Retina (tissue), 1 donor: Measurements from ENCODE around the gene IL22.

Source experiments
- DNase-seq: peaks from one replicate; pipeline ENCODE4 v3.0.0-alpha.2; 2016

Gene IL22

DNA sequence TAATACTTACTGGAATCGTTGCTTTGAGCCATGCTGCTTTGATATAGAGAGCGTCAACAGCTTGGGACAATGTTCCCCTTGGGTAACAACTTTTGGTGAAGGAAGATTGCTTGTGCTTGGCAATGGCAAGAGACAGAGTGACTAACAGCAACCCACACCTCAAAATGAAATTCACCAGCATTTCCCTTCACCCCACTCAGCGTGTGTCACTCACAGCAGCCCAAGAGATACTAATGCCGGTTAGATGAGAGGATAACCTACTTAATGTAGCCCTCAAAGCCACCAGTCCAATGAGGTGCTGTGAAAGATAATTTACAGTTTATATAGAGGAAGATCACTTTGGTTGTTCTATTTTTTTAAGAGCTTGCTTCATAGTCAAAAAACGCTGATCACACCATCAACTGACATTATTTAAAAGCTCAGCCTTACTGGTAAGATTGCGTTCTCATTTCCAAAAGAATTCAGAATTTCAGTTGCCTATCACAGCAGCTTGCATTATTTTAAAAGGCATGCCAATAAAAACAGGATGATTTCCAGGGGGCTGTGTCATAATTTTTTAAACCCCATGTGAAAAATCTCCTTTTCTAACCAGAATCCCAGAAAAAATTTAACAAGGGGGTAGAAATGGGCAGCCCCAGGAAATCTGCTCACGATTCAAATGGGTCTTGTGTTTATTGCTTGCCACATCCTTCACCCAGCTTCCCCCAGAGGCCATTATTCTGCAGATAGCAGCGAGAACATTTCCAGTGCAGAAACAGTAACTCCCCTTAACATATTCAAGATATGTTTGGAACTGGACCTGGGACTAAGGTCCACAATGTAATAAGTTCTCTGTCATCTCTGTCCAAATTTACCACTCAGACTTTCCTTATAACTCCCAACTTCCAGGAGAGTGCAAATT, 27.6 kb downstream of the IL22 start, which contains the start of gene IL26:
IL26 (minus strand) TSS at position 235 of the 901 bp plus-strand sequence; CDS start at position 181, 54 bp downstream.
- DNase-seq: no peak

GRCh38 chr12:68224613-68225285, 28.7 kb downstream of the IL22 start:
- DNase-seq: no peak

DNA sequence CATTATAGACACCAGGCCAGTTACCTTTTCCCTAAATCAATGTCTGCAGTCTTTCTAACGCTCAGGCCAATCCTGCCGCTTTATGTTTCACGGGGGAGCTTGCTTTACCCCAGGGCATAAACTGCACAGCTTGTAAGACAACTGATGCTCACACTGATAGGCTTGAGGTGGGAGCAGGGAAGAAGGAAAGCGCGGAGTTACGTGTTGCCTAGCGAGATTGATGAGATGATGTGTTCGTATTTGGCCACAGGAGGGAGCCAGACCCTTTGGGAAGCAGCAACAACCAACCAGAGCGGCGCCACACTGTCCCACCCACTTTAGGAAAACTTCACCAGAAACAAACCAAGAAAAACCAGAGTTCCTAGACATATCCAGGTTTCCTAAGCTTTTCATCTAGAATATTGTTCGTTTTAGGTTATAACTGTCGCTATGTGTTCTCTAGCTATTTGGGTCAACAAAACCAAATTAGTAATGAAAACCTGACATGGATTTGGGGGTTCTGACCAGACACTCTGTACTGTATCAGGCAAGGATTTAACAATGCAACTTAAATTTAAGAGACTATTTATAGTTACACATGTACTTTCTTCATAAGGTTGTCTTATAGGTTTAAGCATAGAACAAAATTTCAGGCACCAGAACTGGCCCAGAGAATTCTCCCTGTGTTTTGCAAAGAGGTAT, 30.2 kb downstream of the IL22 start:
- peak; percentile 84 for DNase-seq

GRCh38 chr12:68222326-68222725, 31.1 kb downstream of the IL22 start:
- DNase-seq: no peak

DNA sequence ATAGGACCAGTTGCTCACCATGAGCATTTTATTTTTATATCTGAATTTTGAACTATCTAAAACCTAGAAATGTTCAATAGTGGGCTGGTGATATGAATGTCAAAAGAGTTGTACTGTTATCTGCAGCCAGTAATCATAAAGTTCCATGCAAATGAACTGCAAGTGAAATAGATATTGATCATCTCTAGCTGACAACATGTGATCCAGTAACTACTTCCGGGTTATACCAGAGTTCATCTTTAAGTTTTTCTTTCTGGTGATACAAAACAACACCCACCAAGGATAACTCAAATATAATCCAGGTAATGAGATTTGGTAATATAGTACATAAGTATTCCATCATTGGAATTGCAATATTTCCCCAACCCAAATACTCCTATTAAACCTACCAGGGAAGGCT, 31.9 kb downstream of the IL22 start:
- DNase-seq: no peak

DNA sequence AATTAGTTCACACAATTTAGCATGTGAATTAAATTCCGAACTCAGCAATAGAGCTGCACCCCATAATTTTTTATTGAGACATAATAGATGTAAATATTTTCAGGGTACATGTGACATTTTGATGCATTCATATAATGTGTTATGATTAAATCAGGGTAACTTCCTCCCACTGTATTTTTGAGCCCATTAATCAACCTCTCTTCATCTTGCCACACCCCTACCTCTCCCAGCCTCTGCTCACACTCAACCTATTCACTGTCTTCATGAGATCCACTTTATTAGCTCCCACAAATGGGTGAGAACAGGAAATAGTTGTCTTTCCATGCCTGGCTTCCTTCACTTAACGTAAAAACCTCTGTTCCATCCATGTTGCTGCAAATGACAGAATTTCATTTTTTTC, 42.5 kb downstream of the IL22 start:
- DNase-seq: no peak

DNA sequence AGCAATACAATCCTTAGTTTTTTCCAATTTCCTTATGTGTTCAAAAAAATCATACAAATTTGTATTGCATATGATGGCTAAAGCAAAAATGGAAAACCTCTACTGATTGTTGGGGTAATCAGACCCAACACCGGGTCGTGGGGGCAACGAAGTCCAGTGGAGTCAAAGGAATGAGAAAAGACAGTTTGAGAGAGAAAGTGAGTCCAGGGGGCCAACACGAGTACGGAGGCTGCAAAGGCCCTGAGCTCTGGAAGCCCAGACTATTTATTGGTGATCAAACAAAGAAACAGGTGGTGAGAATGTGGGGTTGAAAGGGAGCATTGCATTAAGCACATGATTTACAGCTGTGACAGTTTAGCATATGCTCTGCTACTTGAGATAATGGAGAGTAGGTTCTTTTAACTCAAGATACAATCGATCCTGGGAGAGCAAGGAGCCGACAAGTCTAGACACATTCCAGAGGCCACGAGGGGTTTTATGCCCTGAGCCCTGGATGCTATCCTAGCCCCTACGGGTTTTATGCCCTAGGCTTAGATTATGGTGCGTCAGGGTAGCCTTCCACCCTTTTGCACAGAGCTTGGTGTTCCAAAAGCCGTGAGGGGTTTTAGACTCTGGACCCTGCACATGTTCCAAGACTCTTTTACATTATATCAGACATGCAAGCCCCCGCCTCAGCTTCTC, 44.2 kb downstream of the IL22 start:
- peak; percentile 21 for DNase-seq

- DNase-seq: no peak
Observed at GRCh38 chr12:68207276-68207675, 46.1 kb downstream of the IL22 start.

- DNase-seq: no peak
Observed at GRCh38 chr12:68206446-68206845, 47.0 kb downstream of the IL22 start.

- no peak for DNase-seq
Observed at GRCh38 chr12:68203460-68203875, 49.9 kb downstream of the IL22 start.

DNA sequence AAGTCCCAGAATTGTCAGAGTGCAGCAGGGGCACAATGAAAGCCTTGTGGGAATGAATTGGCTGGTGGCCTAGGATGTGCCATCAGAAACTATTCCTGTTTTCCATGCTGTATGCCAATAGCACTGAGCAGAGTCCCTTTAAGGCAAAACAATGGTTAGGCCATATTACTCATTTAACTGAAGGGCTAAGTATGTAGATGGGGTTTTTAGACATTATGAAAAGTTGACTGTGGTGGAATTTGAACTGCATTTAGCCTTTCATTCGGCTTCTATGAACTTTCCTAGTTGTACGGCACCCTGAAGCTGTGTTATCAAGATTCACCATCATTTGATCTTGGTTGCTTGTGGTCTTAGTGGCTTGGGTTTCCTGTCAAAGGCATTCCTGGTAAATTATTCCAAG, 52.5 kb downstream of the IL22 start:
- DNase-seq: no peak

DNA sequence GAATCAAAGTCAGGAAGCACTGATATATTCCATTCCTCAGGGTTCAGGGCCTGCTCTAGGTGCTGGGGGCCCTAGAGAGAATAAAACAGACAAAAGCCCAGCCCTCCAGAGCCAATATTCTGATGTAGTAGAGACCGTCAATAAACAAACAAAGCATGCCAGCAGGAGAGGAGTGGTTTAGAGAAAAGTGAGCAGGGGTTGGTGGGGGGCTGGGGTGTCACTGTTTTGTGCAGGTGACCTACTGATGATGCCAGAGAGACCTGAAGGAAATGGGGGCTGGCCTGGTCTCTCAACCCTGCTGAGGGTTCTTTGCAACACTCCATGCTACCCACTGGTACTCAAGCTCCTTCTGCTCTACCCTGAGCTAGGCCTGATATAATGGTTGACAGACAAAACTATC, 54.3 kb downstream of the IL22 start:
- no peak for DNase-seq

DNA sequence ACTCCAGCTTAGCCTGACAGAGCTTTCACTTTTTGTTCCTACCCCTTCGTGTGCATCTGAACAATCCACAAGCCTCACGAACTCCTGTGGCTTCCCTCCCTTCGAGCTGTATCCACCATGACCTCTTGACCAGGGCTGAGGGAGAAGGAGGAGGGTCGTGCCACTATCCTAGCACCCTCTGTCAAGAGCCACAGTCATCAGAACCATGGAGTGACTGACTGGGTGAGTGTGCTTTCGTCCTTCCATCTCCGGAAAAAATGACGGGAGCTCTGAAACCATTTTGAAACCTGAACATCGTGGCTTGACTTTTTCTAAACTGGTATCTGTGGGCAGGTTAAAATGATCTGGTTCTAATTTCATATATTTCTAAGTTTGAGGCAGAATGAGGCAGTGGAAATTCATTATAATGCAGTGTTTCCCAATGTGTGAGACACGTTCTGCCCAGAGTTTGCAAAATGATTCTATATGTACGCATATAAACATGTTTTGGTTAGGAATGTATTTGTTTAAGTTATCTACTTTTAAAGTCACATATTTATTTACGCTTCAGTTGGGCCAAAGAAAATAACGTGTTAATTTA, 54.8 kb downstream of the IL22 start:
- no peak for DNase-seq
